Occipital lobe (tissue), 2 donors: ENCODE measurements around the gene PPP4R4. TPM values are rescaled to one million over a fixed set of nuclear protein-coding genes. Genes with fewer than 3 reads are reported as not detected.
"Not testable (repeated sequence)": the region's sequence is repeated elsewhere in the genome, so short reads cannot be mapped to it uniquely, and the experiment has no call there.

Experiments
- DNase-seq: peaks from one replicate; lab custom pipeline; 2025; lab: John Stamatoyannopoulos, UW
- total RNA-seq: library from RNA; depleted of rRNA; stranded (reverse); fragments of >200 nt; gene quantifications from one replicate; pipeline ENCODE4 v1.2.3, GENCODE V29; 2014

PPP4R4 gene
- total RNA-seq, 1 donor from 2014 or later = 0.31 TPM

DNA sequence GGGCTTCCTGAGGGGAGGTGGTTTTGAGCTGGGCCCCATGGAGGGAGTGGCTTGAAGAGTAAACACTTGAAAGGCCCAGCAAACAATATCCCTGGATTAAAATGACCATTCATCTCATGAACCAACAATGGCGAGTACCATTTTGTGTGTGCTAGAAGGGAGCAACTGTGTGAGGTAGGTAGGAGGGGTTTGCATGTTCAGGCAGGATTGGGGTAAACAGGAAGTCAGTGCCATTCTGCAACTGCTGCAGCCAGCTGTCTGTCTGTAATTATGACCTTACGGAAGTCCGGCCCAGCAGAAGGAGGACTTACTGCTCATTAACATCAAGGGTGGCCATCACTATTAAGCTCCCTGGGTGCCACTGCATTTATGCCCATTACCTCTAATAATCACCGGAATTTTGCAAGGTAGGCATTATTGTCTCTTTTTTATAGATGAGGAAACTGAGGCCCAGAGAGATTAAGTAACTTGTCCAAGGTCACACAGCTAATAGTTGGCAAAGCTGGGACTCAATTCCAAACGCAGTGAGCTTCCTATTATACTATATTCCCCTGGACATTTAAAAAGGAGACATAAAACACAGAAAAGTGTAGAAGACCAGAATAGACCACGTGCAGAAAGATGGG is 28.1 kb upstream of the PPP4R4 start:
- DNase-seq = no peak

DNA sequence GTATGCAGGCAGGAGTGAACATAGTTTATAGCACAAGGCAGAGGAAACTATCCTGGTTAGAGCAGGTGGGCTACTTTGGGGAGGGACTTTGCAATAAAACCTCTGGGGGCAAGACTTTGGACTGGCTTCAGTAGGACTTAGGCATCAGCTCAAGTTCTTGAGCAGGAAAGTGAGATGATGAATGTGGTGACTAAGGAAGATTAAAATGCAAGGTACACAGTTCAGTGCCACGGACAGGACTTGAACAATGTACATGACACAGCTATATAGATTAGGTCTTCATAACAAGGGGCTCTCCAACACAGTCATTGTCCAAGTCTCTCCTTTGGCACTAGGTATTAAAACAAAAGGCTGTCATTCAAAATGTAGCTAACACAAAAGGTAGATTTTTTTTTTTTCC is 21.4 kb upstream of the PPP4R4 start:
- no peak for DNase-seq

DNA sequence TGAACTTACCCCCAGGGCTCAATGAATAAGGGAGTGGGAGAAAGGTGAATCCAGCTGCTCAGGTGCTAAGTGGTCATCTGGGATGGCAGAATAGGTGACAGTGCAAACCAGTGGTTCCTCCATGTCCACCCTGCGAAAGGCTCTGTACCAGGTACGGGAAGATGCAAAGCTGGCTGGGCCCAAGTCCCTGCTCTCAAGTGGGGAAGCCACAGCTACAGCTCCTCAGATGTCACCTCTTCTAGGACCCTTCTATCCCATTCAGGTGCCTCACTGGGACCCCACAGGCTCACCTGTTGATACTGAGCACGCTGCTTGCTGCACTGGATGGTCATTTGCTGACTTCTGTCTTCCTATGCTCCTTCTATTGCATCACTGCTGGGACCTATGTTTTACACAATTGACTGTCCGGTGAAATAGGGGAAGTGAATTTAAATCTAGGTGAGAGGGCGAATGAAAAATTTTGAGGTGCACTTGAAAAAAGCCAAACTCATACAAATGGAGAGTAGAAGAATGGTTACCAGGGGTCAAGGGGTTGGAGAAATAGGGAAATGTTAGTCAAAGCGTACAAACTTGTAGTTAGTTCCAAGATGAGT is 20.3 kb upstream of the PPP4R4 start:
- no peak for DNase-seq

DNA sequence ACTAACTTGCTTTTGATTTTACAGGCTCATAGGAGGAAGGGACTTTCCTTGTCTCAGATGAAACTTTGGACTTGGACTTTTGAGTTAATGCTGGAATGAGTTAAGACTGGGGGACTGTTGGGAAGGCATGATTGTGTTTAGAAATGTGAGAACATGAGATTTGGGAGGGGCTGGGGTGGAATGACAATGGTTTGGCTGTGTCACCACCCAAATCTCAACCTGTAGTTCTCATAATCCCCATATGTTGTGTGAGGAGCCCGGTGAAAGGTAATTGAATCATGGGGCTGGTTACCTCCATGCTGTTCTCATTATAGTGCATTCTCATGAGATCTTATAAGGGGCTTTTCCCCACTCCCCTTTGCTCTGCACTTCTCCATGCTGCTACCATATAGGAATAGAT is 18.0 kb upstream of the PPP4R4 start:
- not testable (repeated sequence) for DNase-seq

DNA sequence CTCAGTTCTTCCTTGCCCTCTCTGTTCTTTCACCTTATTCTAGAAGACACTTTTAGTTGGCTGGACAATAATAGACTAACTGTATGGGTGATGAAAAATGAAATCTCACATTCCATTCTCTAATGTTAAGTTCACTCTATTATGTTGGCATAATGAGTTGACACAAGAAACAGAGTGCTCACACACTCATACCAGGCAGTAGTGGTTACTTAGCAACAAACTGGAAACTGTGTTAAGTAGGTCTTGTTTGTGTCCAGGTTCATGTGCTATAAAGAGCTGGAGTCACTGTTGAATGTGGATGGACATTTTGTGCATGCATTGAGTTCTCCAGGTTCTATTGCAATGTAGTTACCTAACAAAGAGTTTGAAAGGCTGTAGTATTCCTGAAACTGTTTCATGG is 16.9 kb upstream of the PPP4R4 start:
- no peak for DNase-seq

DNA sequence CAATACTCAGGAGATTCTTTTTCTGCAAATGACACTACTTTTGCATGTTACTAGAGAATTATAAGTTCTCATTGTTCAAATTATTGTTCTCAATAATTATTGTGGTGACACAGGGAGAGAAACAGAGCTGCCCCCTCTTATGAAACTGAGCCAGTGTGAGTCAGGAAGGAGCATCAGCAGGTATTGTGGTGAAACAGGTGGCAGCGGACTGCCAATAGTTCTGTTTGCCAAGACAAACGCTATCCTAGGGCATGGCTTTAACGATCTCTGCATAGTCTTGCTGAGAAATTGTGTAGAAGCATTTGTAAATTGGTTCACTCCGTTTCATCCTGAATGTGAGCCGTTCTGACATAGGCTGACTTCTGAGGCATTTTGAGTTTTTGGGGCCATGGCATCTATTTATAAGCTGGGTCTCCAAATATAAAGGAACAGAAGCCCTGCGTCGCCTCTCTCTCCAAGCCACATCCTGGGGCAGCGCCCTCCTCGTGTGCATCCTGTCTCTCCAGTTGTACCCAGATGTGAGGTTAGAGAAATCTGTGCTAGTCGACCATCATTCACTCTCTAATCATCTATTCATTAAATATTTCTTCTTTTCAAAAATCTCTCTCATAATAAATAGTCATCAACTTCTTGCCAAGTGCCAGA is 15.8 kb upstream of the PPP4R4 start:
- no peak for DNase-seq

DNA sequence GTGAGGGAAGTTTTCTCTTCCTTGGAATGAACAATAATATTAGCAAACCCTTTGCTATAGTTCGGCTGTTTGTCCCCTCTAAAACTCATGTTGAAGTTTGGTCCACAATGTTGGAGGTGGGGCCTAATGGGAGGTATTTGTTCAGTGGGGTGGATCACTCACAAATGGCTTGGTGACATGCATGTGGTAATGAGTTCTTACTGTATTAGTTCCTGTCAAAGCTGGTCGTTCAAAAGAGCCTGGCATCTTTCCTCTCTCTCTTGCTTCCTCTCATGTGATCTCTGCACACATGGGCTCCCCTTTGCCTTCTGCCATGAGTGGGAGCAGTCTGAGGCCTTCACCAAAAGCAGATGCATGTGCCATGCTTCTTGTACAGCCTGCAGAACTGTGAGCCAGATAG is 13.1 kb upstream of the PPP4R4 start:
- DNase-seq = no peak

DNA sequence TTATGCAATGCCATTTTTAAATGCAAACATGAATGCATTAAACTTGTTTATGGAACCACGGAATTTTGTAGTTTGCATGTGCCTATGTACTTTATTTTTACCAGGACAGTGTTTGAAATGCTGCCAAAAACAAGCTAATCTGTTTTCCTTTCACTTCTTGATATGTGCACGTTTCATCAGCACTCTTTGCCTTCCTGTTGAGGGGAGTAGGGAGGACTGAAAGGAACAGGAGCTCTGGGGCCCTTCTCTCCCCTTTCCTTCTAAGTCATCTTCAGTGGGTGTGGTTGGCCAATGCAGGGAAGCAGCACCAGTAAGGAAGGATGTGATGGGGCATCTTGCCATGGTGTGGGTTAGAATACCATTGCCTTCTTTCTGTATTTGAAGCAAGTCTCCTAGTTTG is 12.1 kb upstream of the PPP4R4 start:
- no peak for DNase-seq

DNA sequence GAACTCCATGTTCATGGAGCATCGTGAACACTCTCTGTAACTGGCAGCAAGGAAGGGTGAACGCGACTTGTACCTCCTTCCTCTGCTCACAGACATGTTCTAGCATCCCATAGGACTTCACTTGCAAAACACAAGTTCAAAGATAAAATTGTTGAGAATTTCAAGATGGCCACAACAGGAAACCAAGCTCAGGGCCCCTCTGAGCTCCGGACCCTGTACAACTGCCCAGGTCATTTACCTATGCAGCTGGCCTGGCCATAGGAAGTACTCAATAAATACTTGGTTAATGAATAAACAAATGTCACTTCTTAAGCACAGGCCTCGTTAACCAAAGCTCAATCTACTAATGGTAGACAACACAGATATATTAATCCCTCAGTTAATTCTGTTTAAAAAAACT is 11.7 kb upstream of the PPP4R4 start:
- DNase-seq = no peak

DNA sequence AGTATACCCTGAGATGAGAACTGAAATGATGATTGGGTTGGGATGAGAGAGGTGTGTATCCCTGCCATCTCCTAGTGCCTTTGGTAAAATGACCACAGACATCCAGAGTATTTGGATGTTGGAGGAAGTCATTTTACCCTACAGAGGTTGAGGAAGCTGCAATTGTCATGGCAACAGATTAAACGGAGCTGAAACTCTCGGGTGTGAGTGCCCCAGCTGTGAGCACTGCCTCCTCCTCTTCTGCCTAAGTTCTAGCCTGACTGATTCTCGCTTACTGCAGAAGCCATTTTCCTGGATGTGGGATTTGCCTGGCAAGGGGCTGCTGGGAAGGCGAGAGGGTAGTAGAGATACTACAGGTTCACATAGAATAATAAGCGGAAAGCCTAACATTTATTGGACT is 10.3 kb upstream of the PPP4R4 start:
- DNase-seq = no peak

DNA sequence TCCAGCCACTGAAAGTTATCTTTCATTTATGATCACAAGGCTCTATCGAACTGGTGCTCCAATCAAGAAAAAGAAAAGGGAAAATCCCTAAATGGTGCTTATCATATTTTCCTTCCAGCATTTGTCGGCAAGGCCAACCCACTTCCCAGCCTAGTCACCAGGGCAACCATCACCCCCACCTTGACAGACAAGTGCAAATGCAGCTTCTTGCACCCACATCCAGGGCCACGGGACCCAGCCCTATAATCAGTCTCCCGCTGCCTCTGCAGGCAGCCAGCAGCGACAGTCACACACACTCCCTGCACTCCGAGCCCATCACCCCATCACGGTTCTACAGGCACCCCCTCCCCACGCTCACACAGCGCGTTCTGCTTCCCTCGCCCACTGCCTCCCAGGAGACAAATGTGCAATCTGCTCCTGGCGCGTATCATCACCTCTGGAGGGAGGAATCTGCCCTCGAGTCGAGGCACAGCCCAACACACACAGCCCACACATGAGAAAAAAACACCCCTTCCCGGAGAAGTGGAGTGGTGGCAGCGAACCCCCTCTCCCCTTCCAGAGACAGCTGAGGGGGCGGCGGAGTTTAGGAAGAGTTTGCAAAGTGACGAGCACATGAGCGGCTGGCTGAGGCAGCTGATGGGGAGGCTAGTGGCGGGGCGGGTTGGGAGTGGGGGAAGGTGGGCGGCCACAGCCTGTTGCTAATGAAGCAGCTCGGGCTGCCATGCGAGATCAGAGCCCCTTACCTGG is 9.3 kb upstream of the PPP4R4 start:
- DNase-seq = peak; percentile 48

DNA sequence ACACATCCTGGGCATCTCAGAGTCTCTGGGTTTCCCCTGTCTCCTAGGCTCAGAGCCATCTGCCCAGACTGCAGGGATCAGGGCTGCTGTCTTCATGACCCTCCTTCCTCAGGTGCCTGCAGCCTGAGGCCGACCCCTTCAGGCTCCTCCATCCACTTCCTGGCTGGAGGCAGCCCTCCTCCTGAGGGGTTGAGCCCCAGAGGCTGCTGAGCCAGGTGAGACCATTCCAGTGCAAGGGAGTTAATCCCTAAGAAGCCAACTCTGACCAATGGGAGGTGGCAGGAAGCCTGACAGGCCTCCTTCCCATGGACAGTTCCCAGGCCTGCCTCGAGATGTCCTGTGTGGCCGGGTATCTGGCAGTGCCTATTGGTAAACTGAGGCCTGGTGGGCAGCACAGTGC is 8.4 kb upstream of the PPP4R4 start:
- no peak for DNase-seq

DNA sequence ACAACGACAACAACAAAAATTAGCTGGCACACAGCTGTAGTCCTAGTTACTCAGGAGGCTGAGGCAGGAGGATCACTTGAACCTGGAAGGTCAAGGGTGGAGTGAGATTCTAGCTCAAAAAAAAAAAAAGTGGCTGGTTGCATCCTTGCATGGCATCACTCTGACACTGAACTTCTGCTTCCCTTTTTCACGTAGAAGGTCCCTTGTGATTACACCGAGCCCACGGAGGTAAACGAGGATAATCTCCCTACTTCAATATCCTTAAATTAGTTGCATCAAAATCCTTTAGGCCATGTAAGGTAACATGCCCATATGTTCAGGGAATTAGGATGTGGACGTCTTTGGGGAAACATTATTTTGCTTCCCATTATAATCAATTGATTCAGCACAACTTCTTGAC is 4.0 kb upstream of the PPP4R4 start:
- DNase-seq = no peak

DNA sequence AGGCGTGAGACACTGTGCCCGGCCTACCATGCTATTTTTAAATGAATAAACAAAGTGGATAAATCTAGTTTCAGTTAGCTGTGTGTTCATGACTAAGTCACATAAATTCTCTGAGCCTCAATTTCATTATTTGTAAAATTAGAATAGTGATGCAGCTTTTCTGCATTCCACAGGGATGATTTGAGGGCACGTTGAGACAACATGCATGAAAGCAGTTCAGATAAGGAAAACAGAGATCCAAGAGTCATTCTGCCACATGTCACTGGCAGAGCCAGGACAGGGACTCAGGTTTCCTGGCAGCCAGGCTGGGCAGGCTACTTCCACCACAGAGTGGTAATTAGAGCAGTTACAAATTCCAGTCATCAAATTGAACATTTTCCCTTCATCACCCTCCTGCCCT is 2.9 kb upstream of the PPP4R4 start:
- no peak for DNase-seq

DNA sequence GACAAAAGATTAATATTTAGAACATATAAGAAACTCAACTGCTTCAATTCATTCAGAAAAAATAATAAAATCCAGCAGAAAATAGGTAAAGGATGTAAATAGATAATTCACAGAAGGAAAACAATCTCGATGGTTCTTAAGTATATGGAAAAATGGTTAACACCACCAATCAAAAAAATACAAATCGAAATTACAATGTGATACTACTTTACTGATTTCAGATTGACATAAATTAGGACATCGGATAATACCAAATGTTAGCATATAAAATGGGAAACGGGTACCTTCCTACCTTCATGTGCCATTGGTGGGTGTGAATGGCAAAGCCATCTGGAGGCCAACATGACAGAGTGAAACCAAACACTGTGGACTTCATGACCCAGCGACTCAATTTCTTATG is 1.6 kb upstream of the PPP4R4 start:
- DNase-seq = no peak

DNA sequence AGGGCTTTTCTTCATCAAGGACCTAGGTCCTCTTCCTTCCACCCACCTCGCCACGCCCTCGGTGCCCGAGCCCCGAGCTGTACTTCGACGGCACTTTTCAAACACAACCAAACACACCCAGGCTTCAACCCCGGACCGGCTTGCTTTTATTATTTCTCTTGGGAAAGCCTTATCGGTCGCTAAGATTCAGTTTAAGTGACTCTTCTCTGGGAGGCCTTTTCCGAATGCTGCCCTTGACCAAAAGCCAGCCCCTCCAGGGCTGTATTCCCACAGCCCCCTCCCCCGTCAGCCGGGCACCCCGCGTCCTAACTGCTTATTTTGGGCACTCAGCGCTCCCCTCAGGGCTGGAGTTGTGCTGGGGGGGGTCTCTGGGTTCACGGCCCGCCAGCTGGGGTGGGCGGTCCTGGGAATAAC is 644 bp upstream of the PPP4R4 start:
- no peak for DNase-seq

DNA sequence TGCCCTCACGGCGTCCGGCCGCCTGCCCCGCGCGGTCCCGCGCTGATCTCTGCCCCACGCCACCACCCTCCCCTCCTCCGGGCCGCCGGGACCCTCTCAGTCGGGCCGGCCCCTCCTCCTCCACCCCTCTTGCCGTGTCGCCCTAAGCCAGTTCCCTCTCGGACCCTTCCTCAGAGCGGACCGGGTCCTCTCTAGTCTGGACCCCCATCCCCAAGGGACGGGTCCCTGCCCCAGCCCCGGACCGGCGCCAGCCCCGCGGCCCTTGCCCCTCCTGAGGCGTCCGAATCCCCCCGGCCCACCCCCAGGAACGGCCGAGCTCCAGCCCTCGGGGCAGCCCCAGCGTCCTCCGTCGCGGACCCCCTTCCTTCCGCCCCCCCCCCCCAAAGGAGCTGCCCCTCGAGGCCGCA is 485 bp downstream of the PPP4R4 start:
- DNase-seq = no peak

DNA sequence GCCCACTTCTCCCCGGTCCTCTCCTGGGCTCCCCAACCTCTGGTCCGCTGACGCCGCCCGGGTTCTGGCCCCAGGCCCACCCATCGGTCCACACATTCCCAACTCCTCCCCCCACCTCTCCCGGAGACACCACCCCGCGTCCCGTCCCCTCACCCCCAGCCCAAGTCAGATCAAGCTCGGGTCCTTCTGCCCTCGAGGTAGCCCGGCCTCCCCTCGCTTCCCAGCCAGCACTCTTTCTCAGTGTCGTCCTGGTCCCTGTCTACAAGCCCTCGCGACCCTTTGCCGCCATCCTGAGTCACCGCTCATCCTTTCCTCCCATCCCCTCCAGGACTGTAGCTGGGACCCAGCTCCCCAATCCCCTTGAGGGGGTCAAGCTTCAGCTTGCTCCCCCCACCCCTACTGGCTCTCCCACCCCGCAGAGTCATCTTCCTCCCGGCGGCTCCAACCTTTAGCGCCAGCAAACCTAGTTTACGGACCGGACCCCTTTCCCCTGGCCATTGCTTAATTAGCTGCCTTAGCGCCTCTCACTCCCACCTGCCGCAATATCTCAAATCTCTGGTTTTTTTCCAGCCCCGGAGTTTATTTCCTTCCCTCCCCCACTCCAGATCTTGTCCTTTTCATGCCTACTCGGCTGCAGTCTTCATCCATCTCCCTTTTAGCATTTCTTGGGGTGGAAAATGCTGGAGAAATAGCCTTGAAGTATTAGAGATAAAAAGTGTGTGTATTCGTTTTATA is 1.1 kb downstream of the PPP4R4 start:
- DNase-seq = no peak

DNA sequence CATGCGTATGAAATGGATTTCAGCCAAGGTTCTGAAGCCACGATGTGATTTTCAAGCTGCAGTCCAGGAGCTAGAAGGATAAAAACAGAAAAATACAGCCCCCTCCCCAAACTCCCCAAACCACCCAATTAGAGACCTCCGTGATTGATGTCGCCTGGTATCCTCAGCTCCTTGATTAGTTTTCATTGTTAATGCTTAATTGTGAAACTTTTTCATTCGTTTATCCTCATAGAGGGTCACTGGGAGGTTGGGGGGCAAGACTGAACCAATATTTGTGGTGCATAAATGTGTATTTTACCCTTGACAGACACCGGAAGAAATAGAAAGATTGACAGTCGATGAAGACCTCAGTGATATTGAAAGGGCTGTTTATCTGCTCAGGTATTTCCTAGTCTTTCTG is 1.6 kb downstream of the PPP4R4 start:
- DNase-seq = no peak

DNA sequence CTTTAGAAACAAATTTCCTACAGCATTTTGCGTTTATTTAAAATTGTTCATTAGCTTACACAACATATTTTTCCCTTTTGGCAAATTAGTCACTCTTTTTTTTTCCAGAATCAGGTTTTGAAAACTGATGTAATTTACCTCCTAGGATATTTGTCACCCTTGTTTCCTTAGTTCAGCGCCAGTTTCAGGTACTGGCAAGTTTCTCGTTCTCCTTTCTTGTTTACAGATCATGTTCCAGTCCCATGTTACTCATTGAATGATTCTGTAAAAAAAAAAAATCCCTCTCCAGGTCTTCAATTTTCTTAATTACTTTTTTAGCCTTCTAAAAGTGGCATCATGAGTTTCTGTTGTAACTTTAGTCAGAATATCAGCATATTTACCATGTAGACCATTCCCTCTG is 2.7 kb downstream of the PPP4R4 start:
- no peak for DNase-seq

DNA sequence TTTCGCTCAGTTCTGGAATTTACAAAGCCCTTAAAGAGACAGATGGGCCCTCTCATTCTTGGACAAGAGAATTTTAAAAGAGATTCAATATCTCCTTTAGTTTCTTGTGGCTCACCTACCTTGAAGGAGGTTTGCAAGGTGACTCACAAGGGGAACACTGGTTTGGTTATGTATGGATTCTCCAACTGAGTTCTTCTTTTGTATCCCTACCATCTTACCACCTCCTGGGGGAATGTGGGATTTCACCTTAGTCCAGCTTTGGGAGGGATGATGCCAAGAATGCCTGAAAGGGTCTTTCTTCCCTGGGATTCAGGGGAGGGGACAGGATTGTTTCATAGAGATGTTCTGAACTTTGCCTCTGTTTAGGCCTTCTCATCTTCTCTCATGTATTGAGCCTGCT is 3.7 kb downstream of the PPP4R4 start:
- DNase-seq = no peak

DNA sequence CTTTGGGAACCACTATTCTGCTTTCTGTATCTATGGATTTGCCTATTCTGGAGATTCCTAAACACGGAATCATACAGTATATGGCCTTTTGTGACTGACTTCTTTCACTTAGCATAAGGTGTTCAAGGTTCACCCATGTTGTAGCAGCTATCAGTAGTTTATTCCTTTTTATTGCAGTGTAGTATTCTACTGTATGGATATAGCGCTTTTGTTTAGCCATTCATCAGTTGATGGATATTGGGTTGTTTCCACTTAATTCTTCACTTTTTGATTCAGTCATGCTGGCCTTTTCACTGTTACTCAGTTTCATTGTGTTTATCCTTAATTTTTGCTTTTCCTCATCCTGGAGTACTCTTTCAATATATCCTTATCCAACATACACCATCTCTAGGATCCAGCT is 5.1 kb downstream of the PPP4R4 start:
- no peak for DNase-seq
